ENCODE measurements around the gene CNTRL.

CNTRL gene

GRCh38 chr9:121107881-121108280 is 33.1 kb downstream of the CNTRL start:
- no peak for DNase-seq (ENCODE audit: low spot score)
- no peak for TF ChIP-seq CTCF (IDR thresholded peaks at IDR 0.05; ENCODE audit: extremely low read depth, insufficient read depth, missing control alignments)
- in situ Hi-C loops (cut with MboI; ENCODE audit: low pct_unique_long_range_greater_than_20kb, low sequenced_read_pairs, unreplicated experiment), result no loop called here

- in situ Hi-C loops (cut with MboI; ENCODE audit: low pct_unique_long_range_greater_than_20kb, low sequenced_read_pairs, unreplicated experiment), result no loop called here
- DNase-seq (ENCODE audit: low spot score), result no peak
- no peak for TF ChIP-seq CTCF (IDR thresholded peaks at IDR 0.05; ENCODE audit: extremely low read depth, insufficient read depth, missing control alignments)
These were observed 40.7 kb downstream of the CNTRL start for GRCh38 chr9:121115466-121115865.

GRCh38 chr9:121118266-121118665 is 43.5 kb downstream of the CNTRL start:
- DNase-seq (ENCODE audit: low spot score), result no peak
- TF ChIP-seq CTCF (IDR thresholded peaks at IDR 0.05; ENCODE audit: extremely low read depth, insufficient read depth, missing control alignments), result no peak
- in situ Hi-C loops (cut with MboI; ENCODE audit: low pct_unique_long_range_greater_than_20kb, low sequenced_read_pairs, unreplicated experiment), result no loop called here

GRCh38 chr9:121120386-121120785 is 45.6 kb downstream of the CNTRL start:
- TF ChIP-seq CTCF (IDR thresholded peaks at IDR 0.05; ENCODE audit: extremely low read depth, insufficient read depth, missing control alignments), result no peak
- in situ Hi-C loops (cut with MboI; ENCODE audit: low pct_unique_long_range_greater_than_20kb, low sequenced_read_pairs, unreplicated experiment), result no loop called here
- DNase-seq (ENCODE audit: low spot score), result no peak

GRCh38 chr9:121121582-121122087 is 46.9 kb downstream of the CNTRL start:
- in situ Hi-C loops (cut with MboI; ENCODE audit: low pct_unique_long_range_greater_than_20kb, low sequenced_read_pairs, unreplicated experiment), result no loop called here
- DNase-seq (ENCODE audit: low spot score), result peak; percentile 77
- no peak for TF ChIP-seq CTCF (IDR thresholded peaks at IDR 0.05; ENCODE audit: extremely low read depth, insufficient read depth, missing control alignments)

- TF ChIP-seq CTCF (IDR thresholded peaks at IDR 0.05; ENCODE audit: extremely low read depth, insufficient read depth, missing control alignments), result no peak
These were observed 47.7 kb downstream of the CNTRL start for GRCh38 chr9:121122246-121123032.

More at GRCh38 chr9:121122246-121123032, 47.7 kb downstream of the CNTRL start:
- in situ Hi-C loops (cut with MboI; ENCODE audit: low pct_unique_long_range_greater_than_20kb, low sequenced_read_pairs, unreplicated experiment), result no loop called here
- DNase-seq (ENCODE audit: low spot score), result no peak
